Posterior cingulate gyrus (tissue), 11 donors: ENCODE data around the gene PLPP1.
A peak's percentile ranks its signal among the peaks of the same experiment; 100 is the strongest.

Experiments used
- DNase-seq, 10 donors: peaks; one replicate each; pipeline versions ENCODE4 v3.0.0 to v3.0.0-alpha.2; 2020 to 2021; ENCODE audit warnings: mixed read lengths in 3 of 10
- intact Hi-C: fragments of 100-400 bp; cut with DNase I; formaldehyde crosslinking; loops from one replicate; pipeline ENCODE4 v1.15.1; 2023

PLPP1 gene

GRCh38 chr5:55456216-55456895 is 78.4 kb downstream of the PLPP1 start:
- intact Hi-C loops, result no loop called here
- no peak for DNase-seq

- DNase-seq, result no peak
- intact Hi-C loops, result no loop called here
These were observed 80.5 kb downstream of the PLPP1 start for GRCh38 chr5:55454282-55454681.

- DNase-seq, result no peak
- intact Hi-C loops, result no loop called here
These were observed 81.6 kb downstream of the PLPP1 start for GRCh38 chr5:55453211-55453610.

- intact Hi-C loops, result no loop called here
- DNase-seq, result no peak
These were observed 82.8 kb downstream of the PLPP1 start for GRCh38 chr5:55451976-55452375.

- intact Hi-C loops, result no loop called here
- DNase-seq, result no peak
These were observed 84.6 kb downstream of the PLPP1 start for GRCh38 chr5:55450050-55450765.

GRCh38 chr5:55446640-55447351 is 88.0 kb downstream of the PLPP1 start:
- no peak for DNase-seq

GRCh38 chr5:55445791-55446190 is 89.0 kb downstream of the PLPP1 start:
- DNase-seq, result no peak
- intact Hi-C loops, result loop anchor here (10.0 kb wide), 1 partner anchor 89 kb away; the partner anchor contains the start of gene PLPP1

More at GRCh38 chr5:55446640-55447351, 88.0 kb downstream of the PLPP1 start:
- intact Hi-C loops, result loop anchor here (10.0 kb wide), 1 partner anchor 88 kb away; the partner anchor contains the start of gene PLPP1

- DNase-seq, result no peak
- intact Hi-C loops, result loop anchor here (10.0 kb wide), 1 partner anchor 93 kb away; the partner anchor contains the start of gene PLPP1
These were observed 92.8 kb downstream of the PLPP1 start for GRCh38 chr5:55441954-55442353.

- intact Hi-C loops, result loop anchor here (10.0 kb wide), 1 partner anchor 94 kb away; the partner anchor contains the start of gene PLPP1
- peak in 2 of 10 donors; percentile 71 to 75 for DNase-seq
These were observed 93.5 kb downstream of the PLPP1 start for GRCh38 chr5:55441107-55441771.

GRCh38 chr5:55440188-55440646 is 94.5 kb downstream of the PLPP1 start:
- DNase-seq, result no peak
- intact Hi-C loops, result loop anchor here (10.0 kb wide), 1 partner anchor 95 kb away; the partner anchor contains the start of gene PLPP1

- peak in 1 of 10 donors; percentile 74 for DNase-seq
- intact Hi-C loops, result no loop called here
These were observed 95.8 kb downstream of the PLPP1 start for GRCh38 chr5:55438998-55439397.

GRCh38 chr5:55437859-55438206 is 96.9 kb downstream of the PLPP1 start:
- intact Hi-C loops, result no loop called here
- no peak for DNase-seq

- no peak for DNase-seq
- intact Hi-C loops, result no loop called here
These were observed 97.3 kb downstream of the PLPP1 start for GRCh38 chr5:55437452-55437851.

GRCh38 chr5:55432549-55432948 is 102.2 kb downstream of the PLPP1 start:
- intact Hi-C loops, result no loop called here
- no peak for DNase-seq

GRCh38 chr5:55429613-55430253 is 105.0 kb downstream of the PLPP1 start:
- intact Hi-C loops, result no loop called here
- DNase-seq, result peak in 2 of 10 donors; percentile 42 to 79

GRCh38 chr5:55429221-55429612 is 105.5 kb downstream of the PLPP1 start:
- DNase-seq, result no peak
- intact Hi-C loops, result no loop called here

GRCh38 chr5:55427157-55427556 is 107.6 kb downstream of the PLPP1 start:
- intact Hi-C loops, result no loop called here
- DNase-seq, result peak in 2 of 10 donors; percentile 76 to 86

- DNase-seq, result no peak
- intact Hi-C loops, result no loop called here
These were observed 108.3 kb downstream of the PLPP1 start for GRCh38 chr5:55426455-55426854.

GRCh38 chr5:55421074-55421529 is 113.7 kb downstream of the PLPP1 start:
- intact Hi-C loops, result no loop called here
- no peak for DNase-seq
